ENCODE measurements around the gene HOXD12. TPM values are rescaled to one million over a fixed set of nuclear protein-coding genes. Genes with fewer than 3 reads are reported as not detected.

HOXD12 gene
- total RNA-seq, 1 experiment from 2014 or later = 0.13 TPM

GRCh38 chr2:176063958-176064357 is 35.6 kb upstream of the HOXD12 start:
- ATAC-seq (no peak), DNase-seq (ENCODE audit: low read depth, low spot score) (no peak)
- ChIA-PET POLR2A (no interaction called here), CTCF (no interaction called here)
- no peak for TF ChIP-seq REST (IDR thresholded peaks at IDR 0.05; ENCODE audit: insufficient read depth in 1 of 2, low read depth in 2 of 2, low read length in 1 of 2)
- no peak for TF ChIP-seq SIN3A (IDR thresholded peaks at IDR 0.05; ENCODE audit: borderline replicate concordance, insufficient read depth, low read depth, low read length)
- TF ChIP-seq POLR2AphosphoS5 (IDR thresholded peaks at IDR 0.05; ENCODE audit: low read depth, low read length) = no peak
- no peak for TF ChIP-seq TCF7L2 (IDR thresholded peaks at IDR 0.05; ENCODE audit: low read depth, low read length)
- no peak for TF ChIP-seq CTCF (IDR thresholded peaks at IDR 0.05)
- Histone ChIP-seq H3K36me3 (ENCODE audit: control insufficient read depth, insufficient read depth, low read length) (no peaks in the 10 kb centered on the region), H3K27me3 (ENCODE audit: control insufficient read depth, insufficient read depth, low read length) (no peaks in the 10 kb centered on the region), H3K9me3 (ENCODE audit: control insufficient read depth, insufficient read depth, low read depth, low read length) (no peaks in the 10 kb centered on the region), H3K4me3 (ENCODE audit: low read depth in 2 of 2, low read length in 2 of 2) (no peak overlapping the region), H3K27ac (ENCODE audit: low read length) (no peak overlapping the region), H3K4me1 (ENCODE audit: control insufficient read depth, insufficient read depth, low read length) (no peaks in the 10 kb centered on the region)
- no TSS peak for BruUV-seq (replicated peaks)
- in situ Hi-C loops (cut with HindIII; ENCODE audit: low pct_unique_long_range_greater_than_20kb, low sequenced_read_pairs) (no loop called here), intact Hi-C loops (cut with micrococcal nuclease; ENCODE audit: unreplicated experiment) (no loop called here)

GRCh38 chr2:176066645-176067588 is 32.7 kb upstream of the HOXD12 start:
- intact Hi-C loops (cut with micrococcal nuclease; ENCODE audit: unreplicated experiment) = no loop called here
- TF ChIP-seq CTCF (IDR thresholded peaks at IDR 0.05) = no peak
- ATAC-seq = no peak
- H3K4me3 ChIP-seq (ENCODE audit: low read depth in 2 of 2, low read length in 2 of 2) = no peak overlapping the region
- BruUV-seq (replicated peaks) = no TSS peak
- CTCF ChIA-PET = no interaction called here
- in situ Hi-C loops (cut with HindIII; ENCODE audit: low pct_unique_long_range_greater_than_20kb, low sequenced_read_pairs) = no loop called here
- no peaks in the 10 kb centered on the region for H3K4me1 ChIP-seq (ENCODE audit: control insufficient read depth, insufficient read depth, low read length)
- H3K27me3 ChIP-seq (ENCODE audit: control insufficient read depth, insufficient read depth, low read length) = no peaks in the 10 kb centered on the region
- H3K36me3 ChIP-seq (ENCODE audit: control insufficient read depth, insufficient read depth, low read length) = no peaks in the 10 kb centered on the region
- no peak for DNase-seq (ENCODE audit: low read depth, low spot score)
- POLR2A ChIA-PET = no interaction called here
- no peak overlapping the region for H3K27ac ChIP-seq (ENCODE audit: low read length)
- no peaks in the 10 kb centered on the region for H3K9me3 ChIP-seq (ENCODE audit: control insufficient read depth, insufficient read depth, low read depth, low read length)

All from Panc1 (cell line).